Activated B cell treated with CpG ODN at 0.5 μM for 24 hours (primary cell): ENCODE data around the gene GLTPD2. TPM values are rescaled to one million over a fixed set of nuclear protein-coding genes. Genes with fewer than 3 reads are reported as not detected.

Source experiments
- ATAC-seq: fragments of 200-7000 bp; cut with Tn5 transposase; one replicate; pipeline ENCODE4 v1.10.0; 2021; ENCODE audit warnings: low read depth, mild to moderate bottlenecking, moderate library complexity
- CTCF ChIA-PET: fragments of 350-600 bp; sonication (Branson Sonifier 250); formaldehyde crosslinking; loops from one replicate; lab custom pipeline; 2021; ENCODE audit warnings: antibody characterized with exemption; lab: Charles Lee
- POLR2A ChIA-PET: fragments of 350-600 bp; sonication (Branson Sonifier 250); formaldehyde crosslinking; loops from one replicate; lab custom pipeline; 2021; ENCODE audit warnings: antibody characterized with exemption; lab: Charles Lee
- DNase-seq: peaks from one replicate; pipeline ENCODE4 v3.0.0; 2022
- H3K27ac Mint-ChIP-seq: one replicate; pipeline ENCODE4 v1.8.0; 2020; ENCODE audit warnings: mixed read lengths
- H3K27me3 Mint-ChIP-seq: one replicate; pipeline ENCODE4 v1.8.0; 2021; ENCODE audit warnings: mixed read lengths
- H3K36me3 Mint-ChIP-seq: one replicate; pipeline ENCODE4 v1.8.0; 2021; ENCODE audit warnings: low read depth, mixed read lengths
- H3K4me1 Mint-ChIP-seq: one replicate; pipeline ENCODE4 v1.8.0; 2021; ENCODE audit warnings: mixed read lengths
- H3K4me3 Mint-ChIP-seq: one replicate; pipeline ENCODE4 v1.8.0; 2020; ENCODE audit warnings: mild to moderate bottlenecking, mixed read lengths
- H3K9me3 Mint-ChIP-seq: one replicate; pipeline ENCODE4 v1.8.0; 2020; ENCODE audit warnings: mixed read lengths
- CTCF ChIP-seq: fragments of 200-600 bp; IDR thresholded peaks from one replicate; pipeline ENCODE4 v1.8.0; 2022; ENCODE audit warnings: antibody characterized with exemption, mild to moderate bottlenecking
- intact Hi-C: fragments of 100-400 bp; cut with micrococcal nuclease; formaldehyde crosslinking; loops from one replicate; pipeline ENCODE4 v1.15.1; 2024
- total RNA-seq: library from RNA; stranded (reverse); gene quantifications from 2 replicates; pipeline ENCODE4 v1.2.3, GENCODE V29; 2022

Gene GLTPD2
- total RNA-seq, 1 donor from 2014 or later = not detected

GRCh38 chr17:4768298-4768697 lies 20.5 kb upstream of the GLTPD2 start:
- Mint-ChIP-seq H3K27me3 (peaks cover 14% of the 10 kb centered on the region), H3K4me1 (peaks cover 5% of the 10 kb centered on the region), H3K9me3 (no peaks in the 10 kb centered on the region), H3K36me3 (no peaks in the 10 kb centered on the region), H3K4me3 (no peak overlapping the region), H3K27ac (peak overlapping the region; percentile 3)
- DNase-seq = no peak
- POLR2A ChIA-PET = no interaction called here
- TF ChIP-seq CTCF = no peak
- CTCF ChIA-PET = no interaction called here
- no peak for ATAC-seq
- intact Hi-C loops = no loop called here

GRCh38 chr17:4769628-4770027 lies 19.1 kb upstream of the GLTPD2 start:
- no peak for TF ChIP-seq CTCF
- H3K4me1 Mint-ChIP-seq = peaks cover 8% of the 10 kb centered on the region
- POLR2A ChIA-PET = no interaction called here
- no peak overlapping the region for H3K4me3 Mint-ChIP-seq
- H3K9me3 Mint-ChIP-seq = no peaks in the 10 kb centered on the region
- ATAC-seq = no peak
- no peak for DNase-seq
- intact Hi-C loops = no loop called here
- CTCF ChIA-PET = interaction anchor here (0.6 kb wide), 1 partner anchor 22 kb away, joined by 3 read pairs; no protein-coding TSS in a partner anchor
- H3K27me3 Mint-ChIP-seq = peaks cover 14% of the 10 kb centered on the region
- no peaks in the 10 kb centered on the region for H3K36me3 Mint-ChIP-seq
- no peak overlapping the region for H3K27ac Mint-ChIP-seq

GRCh38 chr17:4771519-4772234 lies 17.1 kb upstream of the GLTPD2 start, which contains the start of gene TM4SF5:
TSS of gene TM4SF5 (plus strand) at chr17:4771886. CDS start at chr17:4771923, 37 bp downstream.
- CTCF ChIA-PET = no interaction called here
- Mint-ChIP-seq H3K4me1 (peaks cover 10% of the 10 kb centered on the region), H3K36me3 (no peaks in the 10 kb centered on the region), H3K9me3 (no peaks in the 10 kb centered on the region), H3K4me3 (no peak within 1 kb of the TSS), H3K27ac (no peak within 1 kb of the TSS), H3K27me3 (peaks cover 14% of the 10 kb centered on the region)
- POLR2A ChIA-PET = no interaction called here
- no peak for ATAC-seq
- intact Hi-C loops = no loop called here
- no peak for DNase-seq
- TF ChIP-seq CTCF = no peak

GRCh38 chr17:4772235-4772613 lies 16.5 kb upstream of the GLTPD2 start:
- Mint-ChIP-seq H3K4me1 (peaks cover 10% of the 10 kb centered on the region), H3K4me3 (no peak overlapping the region), H3K27me3 (peaks cover 16% of the 10 kb centered on the region), H3K36me3 (no peaks in the 10 kb centered on the region), H3K27ac (no peak overlapping the region), H3K9me3 (no peaks in the 10 kb centered on the region)
- ChIA-PET CTCF (no interaction called here), POLR2A (no interaction called here)
- intact Hi-C loops = no loop called here
- ATAC-seq = no peak
- no peak for TF ChIP-seq CTCF
- DNase-seq = no peak

GRCh38 chr17:4777969-4778760 lies 10.6 kb upstream of the GLTPD2 start:
- no peak for ATAC-seq
- Mint-ChIP-seq H3K27me3 (peaks cover 15% of the 10 kb centered on the region), H3K36me3 (no peaks in the 10 kb centered on the region), H3K4me1 (peaks cover 10% of the 10 kb centered on the region), H3K4me3 (no peak overlapping the region), H3K9me3 (no peaks in the 10 kb centered on the region), H3K27ac (no peak overlapping the region)
- ChIA-PET CTCF (no interaction called here), POLR2A (no interaction called here)
- no peak for DNase-seq
- intact Hi-C loops = no loop called here
- TF ChIP-seq CTCF = no peak
